ENCODE results near the gene KLHDC3.

Gene KLHDC3

DNA sequence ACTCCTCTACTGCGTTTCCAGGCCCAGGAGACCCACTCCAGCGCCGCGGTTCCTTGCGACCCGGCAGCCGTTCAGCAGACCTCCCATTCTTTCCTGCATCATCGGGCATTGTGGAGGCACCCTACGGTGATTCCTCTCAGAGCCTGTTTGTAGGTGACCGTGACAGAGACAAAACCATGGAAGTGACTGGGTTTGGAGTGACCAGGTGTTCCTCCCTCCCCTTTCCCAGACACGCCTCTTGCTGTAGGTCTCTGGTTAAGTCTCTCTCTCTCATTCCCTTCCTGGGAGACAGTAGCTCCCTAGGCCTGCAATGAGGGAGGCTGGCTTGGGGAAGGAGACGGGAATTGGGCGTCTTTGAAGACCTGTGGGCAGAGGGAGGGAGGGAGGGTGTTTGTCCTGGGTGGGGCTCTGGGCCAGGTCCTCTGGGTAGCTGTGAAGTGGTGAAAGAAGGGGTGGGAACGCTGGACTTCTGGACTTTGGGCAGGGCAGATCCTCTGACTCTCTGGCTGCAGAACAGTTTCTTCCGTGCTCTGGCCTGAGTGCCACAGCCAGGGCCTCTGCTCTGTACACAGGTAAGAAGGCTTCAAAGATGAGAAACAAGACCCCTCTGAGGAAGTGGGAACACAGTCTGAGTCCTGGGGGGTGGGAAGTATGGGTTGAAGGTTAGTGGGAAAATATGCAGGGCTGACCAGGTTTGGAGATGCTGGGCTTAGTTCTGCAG is 46.1 kb downstream of the KLHDC3 start:
- FAIRE-seq: no peak

DNA sequence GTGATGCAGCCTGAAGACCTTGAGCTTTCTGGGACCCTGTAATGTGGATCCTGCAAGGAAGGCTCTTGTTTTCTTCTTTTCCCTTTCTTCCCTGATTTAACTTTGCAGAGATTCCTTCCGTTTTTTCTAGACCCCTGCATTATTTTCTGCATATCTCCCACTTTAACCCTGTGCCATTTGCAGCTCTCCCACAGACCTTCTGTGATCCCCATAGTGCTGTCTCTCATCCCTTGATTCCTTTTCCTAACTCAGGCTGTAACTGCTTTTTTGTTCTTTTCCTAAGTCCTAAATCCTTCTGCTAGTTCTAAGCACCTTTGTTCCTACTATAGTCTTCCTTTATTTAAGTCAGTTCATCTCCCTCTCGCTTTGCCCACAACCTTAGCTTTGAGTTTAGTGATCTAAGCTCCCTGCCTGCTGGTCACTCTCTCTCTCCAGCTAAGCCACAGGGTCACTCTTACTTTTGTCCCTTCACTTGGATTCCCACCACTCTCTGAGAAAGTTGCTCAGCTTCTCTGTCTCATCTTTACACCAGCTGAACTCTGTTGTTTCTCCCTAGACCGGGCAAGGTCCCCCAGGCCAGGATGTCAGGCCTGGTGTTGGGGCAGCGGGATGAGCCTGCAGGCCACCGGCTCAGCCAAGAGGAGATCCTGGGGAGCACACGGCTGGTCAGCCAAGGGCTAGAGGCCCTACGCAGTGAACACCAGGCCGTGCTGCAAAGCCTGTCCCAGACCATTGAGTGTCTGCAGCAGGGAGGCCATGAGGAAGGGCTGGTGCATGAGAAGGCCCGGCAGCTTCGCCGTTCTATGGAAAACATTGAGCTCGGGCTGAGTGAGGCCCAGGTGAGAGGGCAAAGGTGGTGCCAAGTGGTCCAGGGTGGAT is 46.9 kb downstream of the KLHDC3 start:
- no peak for FAIRE-seq

- FAIRE-seq: no peak
These were observed 47.8 kb downstream of the KLHDC3 start for GRCh38 chr6:43061861-43062260.

- FAIRE-seq: no peak
These were observed 48.8 kb downstream of the KLHDC3 start for GRCh38 chr6:43062818-43063217.

- peak; percentile 77 for FAIRE-seq
These were observed 56.1 kb downstream of the KLHDC3 start for GRCh38 chr6:43070028-43070632.
